NCI-H128 (cell line): Measurements from ENCODE around the gene DOK3.

Experiments used
- DNase-seq: peaks from one replicate; lab custom pipeline; 2025; ENCODE audit not compliant: unreplicated experiment; lab: John Stamatoyannopoulos, UW

Gene DOK3

DNA sequence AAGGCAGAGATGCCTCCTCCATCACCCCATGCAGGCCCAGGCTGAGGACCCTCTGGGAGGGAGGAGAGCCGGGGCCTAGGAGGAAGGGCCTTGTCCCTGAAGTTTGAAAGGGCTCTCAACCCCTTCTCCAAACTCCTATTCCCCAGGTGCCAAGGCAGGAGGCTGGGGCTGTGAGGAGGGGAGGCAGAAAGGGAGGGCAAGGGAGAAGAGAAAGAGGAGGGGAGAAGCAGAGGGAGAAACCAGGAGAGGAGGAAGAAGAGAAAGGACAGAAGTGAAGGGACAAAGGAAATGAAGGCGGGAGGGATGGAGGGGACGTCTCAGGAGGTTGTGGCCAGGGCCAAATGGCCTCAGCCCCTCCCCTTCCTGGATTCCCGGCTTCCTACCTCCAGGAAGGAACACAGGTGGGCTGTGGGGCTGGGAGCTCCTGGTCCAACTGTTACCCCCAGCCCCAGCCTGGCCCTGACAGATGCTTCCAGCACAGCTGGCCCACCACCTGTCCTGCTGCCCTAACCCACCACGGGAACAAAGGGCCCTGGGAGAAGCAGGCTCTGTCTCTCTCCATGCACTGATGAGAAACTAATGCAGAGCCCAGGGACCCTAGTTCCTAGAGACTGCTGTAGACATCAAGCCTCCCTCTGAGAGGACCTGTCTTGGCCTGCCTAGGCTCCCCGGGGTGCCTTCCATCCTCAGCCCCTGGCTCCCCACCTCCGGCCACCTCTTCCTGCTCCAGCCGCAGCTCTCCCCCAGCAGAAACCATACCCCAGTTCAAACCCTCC lies 39.7 kb downstream of the DOK3 start:
- DNase-seq, result no peak

DNA sequence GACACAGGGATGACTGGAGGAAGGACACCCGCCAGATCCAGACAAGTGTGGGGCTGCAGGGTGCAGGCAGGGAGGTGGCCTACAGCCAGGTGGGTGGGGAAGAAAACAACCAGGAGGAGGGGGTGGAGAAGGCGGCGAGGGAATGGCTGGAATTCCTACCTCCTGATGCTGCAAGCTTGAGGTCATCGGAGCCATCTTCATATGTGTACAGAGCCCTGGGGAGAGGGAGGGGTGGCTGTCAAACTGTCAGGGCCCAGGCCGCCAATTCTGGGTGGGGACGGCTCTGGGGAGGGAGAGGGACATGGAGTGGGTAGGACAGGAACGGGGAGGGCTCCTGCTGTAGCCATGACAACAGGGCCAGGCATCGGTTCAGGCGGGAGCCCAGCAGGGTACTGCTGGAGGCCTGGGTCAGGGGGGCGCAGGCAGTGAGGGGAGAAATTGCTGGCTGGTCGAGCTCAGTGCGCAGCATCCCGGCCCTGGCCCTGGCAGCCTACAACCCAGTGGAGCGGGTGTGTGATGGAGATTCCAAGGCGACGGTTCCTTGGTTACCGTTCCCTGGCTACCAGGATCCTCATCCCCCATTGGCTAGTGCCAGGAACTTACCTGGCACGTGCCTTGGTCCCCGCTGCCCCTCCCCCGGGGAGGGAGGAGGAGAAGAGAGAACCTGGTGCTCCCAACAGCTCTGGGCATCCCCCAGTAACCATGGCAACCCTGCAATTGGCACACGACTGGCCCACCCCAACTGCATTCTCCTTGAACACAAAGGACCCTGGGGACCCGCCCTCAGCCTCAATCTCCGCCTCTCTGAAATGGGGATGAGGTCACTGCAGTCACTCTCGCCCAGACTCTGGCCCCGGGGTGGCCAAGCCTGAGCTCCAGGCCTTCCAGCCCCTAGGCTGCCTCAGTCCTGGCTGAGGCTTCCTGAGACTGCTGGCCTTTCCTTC lies 40.7 kb downstream of the DOK3 start:
- DNase-seq, result no peak

DNA sequence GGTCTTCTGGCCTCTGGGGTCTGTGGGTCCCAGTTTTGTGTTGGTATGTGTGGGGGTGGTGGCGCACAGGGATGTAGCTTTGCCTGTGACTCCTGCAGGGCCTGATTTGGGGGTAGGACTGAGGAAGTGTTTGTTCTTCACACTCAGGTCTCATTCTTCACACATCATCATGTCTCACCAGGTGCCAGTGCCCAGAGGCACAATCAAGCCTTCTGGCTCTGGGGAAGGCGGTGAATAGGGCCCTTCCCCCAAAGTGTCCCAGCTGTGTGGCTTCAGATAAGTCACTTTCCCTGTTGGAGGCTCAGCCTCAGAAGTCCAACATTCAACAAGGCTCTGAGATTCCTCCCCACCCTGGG lies 41.3 kb downstream of the DOK3 start:
- no peak for DNase-seq

DNA sequence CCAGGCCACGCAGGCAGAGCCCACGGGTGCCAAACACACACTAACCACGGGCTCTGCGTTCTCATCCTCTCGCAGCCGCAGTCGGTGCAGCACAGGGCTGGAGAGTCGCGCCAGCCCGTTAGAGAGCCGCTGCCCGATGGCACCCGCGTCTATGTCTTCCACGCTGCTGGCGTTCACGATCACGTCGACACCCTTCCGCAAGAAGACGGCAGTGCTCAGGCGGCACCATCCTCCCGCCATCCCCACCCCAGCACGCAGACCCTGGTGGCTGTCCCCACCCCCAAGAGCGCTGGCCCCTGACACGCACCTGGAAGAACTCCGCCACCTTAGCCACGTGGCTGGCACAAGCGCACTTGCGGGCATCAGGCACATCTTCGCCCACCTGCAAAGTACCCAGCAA lies 42.2 kb downstream of the DOK3 start:
- DNase-seq, result no peak

DNA sequence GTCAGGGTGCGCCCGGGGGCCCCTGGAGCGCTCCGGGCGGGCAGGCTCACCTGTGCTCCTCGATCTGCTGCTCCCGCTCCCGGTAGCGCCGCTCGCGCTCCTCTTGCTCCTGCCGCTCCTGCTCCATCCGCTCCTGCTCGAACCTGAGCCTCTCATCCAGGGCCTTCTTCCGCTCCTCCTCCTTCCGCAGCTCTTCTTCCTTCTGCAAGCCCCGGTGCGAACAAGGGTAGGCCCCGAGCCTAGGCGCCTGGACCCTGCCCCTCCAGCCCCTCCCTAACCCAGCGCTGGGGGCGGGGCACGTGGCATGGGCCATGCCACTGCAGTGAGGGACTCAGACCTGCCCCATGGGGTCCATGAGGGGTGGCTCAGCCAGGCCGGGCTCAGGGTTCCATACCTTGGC lies 42.8 kb downstream of the DOK3 start:
- no peak for DNase-seq

DNA sequence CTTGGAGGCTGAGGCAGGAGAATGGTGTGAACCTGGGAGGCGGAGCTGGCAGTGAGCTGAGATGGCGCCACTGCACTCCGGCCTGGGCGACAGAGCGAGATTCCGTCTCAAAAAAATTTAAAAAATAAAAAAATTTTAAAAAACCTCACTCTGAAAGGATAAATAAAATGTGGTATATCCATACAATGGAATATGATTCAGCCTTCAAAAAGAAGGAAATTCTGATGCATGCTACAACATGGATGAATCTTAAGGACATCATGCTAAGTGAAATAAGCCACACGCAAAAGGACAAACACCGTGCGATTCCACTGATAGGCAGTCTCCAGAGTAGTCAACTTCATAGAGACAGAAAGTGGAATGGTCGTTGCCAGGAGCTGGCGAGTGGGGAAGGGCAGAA lies 44.6 kb downstream of the DOK3 start:
- no peak for DNase-seq

DNA sequence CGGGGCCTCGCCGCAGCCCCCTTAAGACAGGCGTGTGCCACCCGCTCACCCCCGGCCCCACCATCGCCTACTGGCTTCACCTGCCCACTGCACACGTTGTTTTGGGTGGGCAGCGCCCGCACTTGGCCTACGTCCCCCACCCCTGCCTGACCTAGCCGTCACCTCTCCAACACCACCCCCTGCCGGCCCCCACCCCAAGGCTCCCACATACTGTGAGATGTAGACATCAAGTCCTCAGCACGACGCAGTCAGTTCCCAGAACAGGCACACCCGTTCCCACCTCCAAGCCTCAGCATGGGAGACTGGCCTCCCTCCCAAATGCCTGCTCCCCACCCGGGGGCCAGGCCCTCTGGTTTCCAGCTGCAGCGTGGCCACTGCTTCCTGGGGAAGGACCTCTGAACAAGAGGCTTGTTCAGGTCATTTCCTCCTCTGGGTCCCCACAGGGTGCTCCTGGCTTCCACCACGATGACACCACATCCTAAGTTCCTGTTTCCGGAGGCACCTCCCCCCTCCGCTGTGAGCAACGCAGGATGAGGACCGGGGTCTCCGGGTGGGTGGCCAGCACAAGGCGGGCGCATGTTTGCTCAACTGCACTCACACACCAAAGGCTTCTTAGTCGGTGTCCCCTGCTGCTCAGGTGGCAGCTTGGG lies 47.5 kb downstream of the DOK3 start:
- no peak for DNase-seq

DNA sequence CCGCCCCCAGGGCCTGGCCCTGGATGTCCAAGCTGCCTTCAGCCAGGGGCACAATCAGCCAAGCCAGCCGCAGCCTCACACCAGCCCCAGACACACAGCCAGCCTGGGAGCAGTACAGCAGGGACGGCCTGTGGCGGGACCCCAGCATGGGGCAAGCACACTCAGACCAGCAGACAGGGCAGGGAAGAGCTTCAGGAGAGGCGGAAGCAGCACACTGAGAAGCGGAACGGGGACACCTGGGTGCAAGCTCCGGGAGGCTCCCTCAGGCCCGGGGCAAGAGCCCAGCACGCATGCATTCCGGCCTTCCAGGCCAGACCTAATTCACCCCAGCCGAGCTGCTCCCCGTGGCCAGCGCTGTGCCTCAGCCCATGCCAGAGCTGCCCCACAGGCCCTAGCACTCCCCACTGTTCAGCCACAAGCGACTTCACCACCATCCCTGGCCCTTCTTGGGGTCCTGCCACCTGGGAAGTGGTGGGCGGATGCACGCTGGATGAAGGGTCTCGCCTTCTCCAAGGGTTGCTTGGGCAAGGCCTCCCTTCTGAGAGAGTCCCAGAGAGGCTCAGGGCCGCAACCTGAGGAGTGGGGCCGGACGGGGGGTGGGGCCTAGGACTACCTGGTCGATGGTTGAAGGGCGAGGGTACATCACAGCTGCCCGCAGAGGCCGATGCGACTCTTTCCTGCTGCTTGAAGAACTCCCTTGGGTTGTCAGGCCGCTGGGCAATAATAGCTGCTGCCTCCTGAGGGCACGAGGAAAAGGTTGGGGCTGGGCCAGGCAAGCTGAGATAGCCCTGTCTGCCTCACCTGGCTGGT lies 49.6 kb downstream of the DOK3 start:
- no peak for DNase-seq

DNA sequence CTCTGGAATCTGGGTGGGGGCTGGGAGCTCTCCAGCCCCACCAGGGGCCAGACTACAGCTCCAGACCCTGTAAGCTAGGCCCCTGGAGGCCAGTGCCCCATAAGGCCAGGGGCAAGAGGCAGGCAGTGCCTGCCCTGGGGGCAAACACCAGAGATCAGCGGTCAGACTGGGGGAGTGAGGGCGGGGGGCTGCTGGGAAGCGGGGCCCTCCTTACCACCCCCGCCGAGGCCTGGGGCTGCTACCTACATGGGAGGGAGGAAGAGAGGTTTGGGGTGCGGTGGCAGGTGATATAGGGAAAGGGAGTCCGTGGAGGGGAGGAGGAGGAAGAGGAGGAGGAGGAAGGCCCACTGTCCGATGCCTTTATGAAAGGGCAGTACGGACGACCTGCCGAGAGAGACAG lies 50.3 kb downstream of the DOK3 start:
- DNase-seq, result no peak

DNA sequence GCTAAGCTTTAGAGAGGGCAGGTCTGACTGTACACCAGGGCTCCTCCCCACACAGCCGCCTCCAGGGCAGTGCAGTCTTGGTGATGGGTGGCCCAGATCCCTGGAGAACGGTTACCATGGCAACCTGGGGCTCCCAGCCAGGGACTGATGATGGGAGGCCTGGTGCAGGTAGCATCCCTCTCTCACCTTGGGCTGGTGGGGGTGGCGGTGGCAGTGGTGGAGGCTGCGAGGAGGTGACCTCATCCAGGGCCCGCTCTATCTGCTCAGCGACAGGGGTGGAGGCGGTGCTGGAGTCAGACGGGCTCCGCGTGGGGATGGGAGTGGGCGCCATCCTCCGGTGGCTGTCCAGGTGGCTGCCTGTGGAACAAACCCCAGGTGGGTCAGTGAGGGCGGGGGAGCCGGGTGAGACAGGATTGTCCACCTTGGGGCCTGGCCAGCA lies 50.7 kb downstream of the DOK3 start:
- DNase-seq, result no peak

DNA sequence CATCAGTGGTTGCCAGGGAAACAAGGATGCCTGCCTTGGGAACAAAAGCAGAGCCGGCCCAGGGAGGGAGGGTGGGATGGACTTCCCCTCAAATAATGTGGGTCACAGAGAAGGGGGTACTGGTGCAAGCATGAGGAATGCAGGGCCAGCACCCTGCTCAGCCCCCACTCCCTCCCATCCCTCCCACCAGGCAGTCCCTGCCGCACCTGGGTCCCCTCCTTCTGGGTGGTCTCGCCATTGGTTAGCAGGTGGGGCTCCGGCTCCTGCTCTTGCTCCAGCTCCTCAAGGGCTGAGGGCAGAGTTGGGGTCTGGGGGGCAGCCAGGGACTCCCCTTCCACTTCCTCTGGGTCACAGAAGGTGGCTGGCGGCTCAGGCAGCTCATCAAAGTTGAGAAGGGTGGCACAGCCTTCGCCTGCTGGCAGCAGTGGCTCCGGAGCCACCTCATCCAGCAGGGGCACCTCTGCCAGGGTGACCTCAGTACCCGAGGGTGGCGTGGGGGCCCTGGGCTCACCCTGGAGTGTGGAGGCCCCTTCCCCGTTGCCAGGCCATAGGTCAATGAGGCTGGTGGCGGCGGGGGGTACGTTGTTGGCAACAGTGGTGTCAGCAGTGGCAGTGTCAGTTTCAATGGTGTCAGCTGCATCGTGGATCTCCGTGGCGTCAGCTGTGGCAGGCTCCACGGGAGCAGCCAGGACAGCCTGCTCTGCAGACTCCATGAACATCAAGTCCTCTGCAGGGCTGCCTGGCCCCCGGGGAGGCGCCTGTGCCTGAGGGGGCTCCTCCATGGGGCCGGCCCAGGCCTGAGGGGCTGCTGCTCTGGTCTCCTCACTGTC lies 51.6 kb downstream of the DOK3 start:
- no peak for DNase-seq

DNA sequence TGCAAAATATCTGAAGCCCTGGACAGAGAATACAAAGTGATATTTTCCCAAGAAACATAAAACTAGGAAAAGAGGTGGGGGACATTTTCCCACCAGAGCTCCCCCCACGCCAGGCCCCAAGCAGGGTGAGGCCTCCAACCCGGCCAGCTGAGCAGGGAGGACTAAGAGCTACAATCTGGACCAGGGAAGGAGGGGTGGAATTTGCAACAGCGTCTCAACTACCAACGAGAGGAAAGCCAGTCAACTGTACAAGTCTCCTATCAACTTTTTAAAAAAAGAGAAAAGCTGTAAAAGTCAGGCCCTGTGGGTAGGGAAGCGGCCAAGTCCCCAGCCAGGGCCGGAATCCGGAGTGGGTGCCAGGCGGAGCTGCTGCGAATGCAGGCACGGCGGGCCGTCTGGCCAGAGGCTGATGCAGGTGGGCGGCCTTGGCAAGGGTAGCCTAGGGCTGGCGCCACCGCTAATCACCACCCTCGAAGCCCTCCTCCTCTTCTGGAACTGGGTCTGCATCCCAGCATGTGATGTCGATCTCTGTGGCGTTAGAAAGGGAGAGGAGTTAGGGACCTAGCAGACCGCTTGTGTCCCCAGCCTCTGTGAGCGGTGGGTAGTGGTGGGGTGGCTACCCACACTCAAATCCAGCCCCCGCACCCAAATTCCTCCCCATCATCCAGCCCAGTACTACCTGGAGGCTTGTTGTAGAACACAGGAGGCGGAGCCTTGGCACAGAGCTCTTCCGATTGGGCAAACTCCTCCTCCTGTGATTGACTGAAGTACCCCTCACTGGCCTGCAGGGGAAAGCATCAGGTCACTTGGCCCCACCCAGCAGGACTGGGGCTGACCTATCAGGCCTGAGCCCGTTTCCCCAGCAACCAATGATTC lies 52.4 kb downstream of the DOK3 start:
- DNase-seq, result peak; percentile 44

DNA sequence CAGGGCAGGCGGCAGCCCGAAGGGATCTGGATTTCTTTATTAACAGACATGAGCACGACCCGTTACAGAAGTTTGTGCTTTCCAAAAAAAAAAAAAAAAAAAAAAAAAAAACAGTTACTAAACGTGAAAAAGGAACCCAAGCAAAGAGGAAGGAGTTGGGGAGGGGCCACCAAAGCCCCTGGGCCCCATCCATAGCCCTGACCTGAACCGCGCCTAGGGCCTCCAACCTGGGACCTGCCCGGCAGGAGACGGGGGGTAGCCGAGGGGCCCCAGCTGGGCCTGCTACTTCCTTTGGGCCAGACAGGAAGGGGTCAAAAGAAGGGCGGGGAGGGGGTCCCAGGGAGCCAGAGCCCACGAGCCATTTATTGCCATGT lies 53.0 kb downstream of the DOK3 start:
- no peak for DNase-seq

DNA sequence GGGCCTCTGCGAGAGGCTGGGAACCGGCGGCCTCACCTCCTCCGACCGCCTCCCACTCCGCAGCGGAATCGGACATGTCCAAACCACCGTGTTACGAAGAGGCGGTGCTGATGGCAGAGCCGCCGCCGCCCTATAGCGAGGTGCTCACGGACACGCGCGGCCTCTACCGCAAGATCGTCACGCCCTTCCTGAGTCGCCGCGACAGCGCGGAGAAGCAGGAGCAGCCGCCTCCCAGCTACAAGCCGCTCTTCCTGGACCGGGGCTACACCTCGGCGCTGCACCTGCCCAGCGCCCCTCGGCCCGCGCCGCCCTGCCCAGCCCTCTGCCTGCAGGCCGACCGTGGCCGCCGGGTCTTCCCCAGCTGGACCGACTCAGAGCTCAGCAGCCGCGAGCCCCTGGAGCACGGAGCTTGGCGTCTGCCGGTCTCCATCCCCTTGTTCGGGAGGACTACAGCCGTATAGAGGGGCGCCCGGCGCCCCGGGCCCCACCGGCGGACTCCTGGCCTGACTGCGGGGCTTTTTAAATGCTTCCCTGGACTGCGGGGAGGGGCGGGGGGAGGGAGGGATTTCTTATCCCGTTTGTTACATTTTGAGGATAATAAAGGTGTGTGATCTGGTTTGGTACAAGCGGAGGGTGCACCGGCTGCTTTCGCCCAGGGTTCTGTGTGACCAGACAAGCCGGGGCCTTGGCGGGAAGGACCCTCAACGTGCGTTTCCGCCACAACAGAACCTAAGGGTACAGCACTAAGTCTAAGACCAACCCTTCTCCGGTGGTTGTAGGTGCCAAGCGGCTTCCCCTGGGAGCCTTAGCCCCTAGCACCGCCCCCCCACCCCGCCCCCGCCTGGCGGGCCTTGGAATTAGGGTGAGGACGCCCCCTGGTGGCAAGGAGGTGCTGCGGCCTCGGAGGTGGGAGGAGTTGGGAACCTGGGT lies 53.7 kb downstream of the DOK3 start:
- peak; percentile 56 for DNase-seq

DNA sequence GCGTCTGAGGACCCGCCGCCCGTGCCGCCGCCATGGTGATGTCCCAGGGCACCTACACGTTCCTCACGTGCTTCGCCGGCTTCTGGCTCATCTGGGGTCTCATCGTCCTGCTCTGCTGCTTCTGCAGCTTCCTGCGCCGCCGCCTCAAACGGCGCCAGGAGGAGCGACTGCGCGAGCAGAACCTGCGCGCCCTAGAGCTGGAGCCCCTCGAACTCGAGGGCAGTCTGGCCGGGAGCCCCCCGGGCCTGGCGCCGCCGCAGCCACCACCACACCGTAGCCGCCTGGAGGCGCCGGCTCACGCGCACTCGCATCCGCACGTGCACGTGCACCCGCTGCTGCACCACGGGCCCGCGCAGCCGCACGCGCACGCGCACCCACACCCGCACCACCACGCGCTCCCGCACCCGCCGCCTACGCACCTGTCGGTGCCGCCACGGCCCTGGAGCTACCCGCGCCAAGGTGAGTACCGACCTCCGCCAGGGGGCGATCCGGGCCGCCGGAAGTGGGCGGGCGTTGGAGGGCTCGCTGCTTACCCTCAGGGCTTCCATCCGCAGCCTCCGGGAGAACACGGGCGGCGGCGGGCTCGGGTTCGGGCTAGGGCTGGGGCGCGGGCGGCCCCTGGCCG lies 54.5 kb downstream of the DOK3 start:
- DNase-seq, result peak; percentile 57

DNA sequence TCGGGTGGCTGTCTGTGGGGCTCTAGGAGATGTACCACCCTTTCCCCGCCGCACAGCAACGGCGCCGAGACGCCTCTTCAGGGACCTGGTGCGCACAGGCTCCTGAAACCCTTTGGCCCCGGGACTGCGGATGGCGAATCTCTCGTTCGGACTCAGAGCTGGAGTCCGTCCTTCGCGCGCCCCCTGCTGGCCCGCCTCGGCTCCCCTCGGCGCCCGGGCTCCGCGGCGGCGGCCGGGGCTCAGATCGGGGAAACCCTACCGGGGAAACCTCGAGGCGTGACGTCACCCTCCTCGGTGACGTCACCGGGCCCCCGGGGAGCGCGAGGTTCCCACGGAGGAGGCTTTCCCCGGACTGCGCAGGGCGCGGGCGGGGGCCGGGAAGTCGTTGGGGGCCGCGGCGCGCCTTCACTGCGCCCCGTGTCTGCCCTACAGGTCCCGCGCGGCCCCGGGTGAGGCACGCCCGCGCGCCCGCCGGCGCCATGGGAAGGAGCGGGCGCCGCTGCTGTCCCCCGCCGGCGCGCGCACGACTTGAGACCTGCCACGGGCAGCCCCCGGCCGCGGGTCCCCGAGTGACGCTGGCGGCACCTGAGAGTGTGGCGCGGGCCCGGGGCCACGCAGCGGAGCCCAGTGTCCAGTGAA lies 55.1 kb downstream of the DOK3 start:
- peak; percentile 73 for DNase-seq

DNA sequence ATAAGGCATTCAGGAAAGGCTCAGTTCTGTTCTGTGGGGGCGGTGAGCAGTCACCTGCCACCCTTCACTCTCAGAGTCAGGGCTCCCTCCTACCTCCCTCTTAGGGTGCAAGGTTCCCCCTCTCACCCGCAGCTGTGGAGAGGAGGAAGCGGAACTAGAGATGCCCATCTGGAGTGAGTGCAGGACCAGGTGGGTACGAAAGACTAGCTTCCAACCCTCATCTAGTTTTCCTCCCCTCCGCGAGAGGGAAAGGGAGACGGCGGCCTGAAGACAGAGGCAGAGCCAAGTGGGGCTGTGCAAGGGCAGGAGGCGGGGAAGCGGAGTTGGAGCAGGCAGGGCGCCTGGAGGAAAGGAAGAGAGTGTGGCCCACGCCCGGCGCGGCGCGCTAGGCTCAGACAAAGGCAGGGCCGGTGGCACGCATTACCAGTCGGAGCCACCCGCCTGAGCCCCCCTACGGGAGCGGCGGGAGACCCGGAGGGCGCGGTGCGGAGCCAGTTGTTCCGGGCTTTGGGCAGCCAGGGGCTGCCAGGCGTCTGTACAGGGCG lies 55.7 kb downstream of the DOK3 start:
- DNase-seq, result no peak
